Adipocyte (in vitro differentiated cells): ENCODE data around the gene NAPEPLD.
"Not testable (repeated sequence)": the region's sequence is repeated elsewhere in the genome, so short reads cannot be mapped to it uniquely, and the experiment has no call there.

ENCODE experiments used
- DNase-seq: peaks from one replicate; pipeline ENCODE4 v3.0.0-alpha.2; 2015; ENCODE audit warnings: low read depth
- H3K27me3 ChIP-seq: replicated peaks from 2 replicates; pipeline ENCODE4 v1.7.0; 2013; ENCODE audit warnings: mild to moderate bottlenecking, low read length, moderate library complexity; ENCODE audit not compliant: control insufficient read depth, insufficient read depth
- H3K36me3 ChIP-seq: 2 replicates; pipeline ENCODE4 v1.7.0; 2013; ENCODE audit warnings: low read length, mild to moderate bottlenecking, moderate library complexity; ENCODE audit not compliant: control insufficient read depth, insufficient read depth, severe bottlenecking
- H3K4me1 ChIP-seq: 2 replicates; pipeline ENCODE4 v1.7.0; 2013; ENCODE audit warnings: mild to moderate bottlenecking, low read length, moderate library complexity; ENCODE audit not compliant: control insufficient read depth, insufficient read depth
- H3K4me3 ChIP-seq: 2 replicates; pipeline ENCODE4 v1.7.0; 2013; ENCODE audit warnings: mild to moderate bottlenecking, low read length, moderate library complexity
- H3K9ac ChIP-seq: 2 replicates; pipeline ENCODE4 v1.7.0; 2013; ENCODE audit warnings: mild to moderate bottlenecking, low read length, moderate library complexity
- H3K9me3 ChIP-seq: 2 replicates; pipeline ENCODE4 v1.7.0; 2013; ENCODE audit warnings: mild to moderate bottlenecking, low read length, moderate library complexity; ENCODE audit not compliant: control insufficient read depth

NAPEPLD gene

DNA sequence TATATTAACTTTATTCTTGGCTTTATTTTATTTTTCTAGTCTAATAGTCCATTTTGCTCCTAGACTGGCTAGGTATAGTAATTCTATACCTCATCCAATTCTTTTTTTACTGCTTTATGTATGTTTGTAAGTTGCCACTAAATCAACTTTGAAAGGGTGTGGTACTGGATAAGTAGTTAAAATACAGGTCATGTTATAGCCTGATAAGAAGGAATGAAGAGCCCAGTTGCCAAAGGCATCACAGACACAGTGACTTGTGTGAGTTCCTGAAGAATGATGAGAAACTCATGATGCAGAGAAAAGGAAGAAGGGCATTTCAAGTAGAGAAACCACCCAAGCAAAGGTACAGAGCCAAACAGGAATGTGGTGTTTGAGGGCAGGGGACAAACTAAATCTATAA is 27.3 kb downstream of the NAPEPLD start:
- Histone ChIP-seq H3K9me3 (no peaks in the 10 kb centered on the region), H3K9ac (no peak overlapping the region), H3K4me1 (no peaks in the 10 kb centered on the region), H3K27me3 (no peaks in the 10 kb centered on the region), H3K36me3 (peaks cover 12% of the 10 kb centered on the region), H3K4me3 (no peak overlapping the region)
- DNase-seq: no peak

GRCh38 chr7:103120362-103120761 is 28.5 kb downstream of the NAPEPLD start:
- peak; percentile 25 for DNase-seq
- H3K4me3 ChIP-seq: no peak overlapping the region
- peaks cover 12% of the 10 kb centered on the region for H3K36me3 ChIP-seq
- no peak overlapping the region for H3K9ac ChIP-seq
- H3K27me3 ChIP-seq: no peaks in the 10 kb centered on the region
- H3K4me1 ChIP-seq: no peaks in the 10 kb centered on the region
- no peaks in the 10 kb centered on the region for H3K9me3 ChIP-seq

DNA sequence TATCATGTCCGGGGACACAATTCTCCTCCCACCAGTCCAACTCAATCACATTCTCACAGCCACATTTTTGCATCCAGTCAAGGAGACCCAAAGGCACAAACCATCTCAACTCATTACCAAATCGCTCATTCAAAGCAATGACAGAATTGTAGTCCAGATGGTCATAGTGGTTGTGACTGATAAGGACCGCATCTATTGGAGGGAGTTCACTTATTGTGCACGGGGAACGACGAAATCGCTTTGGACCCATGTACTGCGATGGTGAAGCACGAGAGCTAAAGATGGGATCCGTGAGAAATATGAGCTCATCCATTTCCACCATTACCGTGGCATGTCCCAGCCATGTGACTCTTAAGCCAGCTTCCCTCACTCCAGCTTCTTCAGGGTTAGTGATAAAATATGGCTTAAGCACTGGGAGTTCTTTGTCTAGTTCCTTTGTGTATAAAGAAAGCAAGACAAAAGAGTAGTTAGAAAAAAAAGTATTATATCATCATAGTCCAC is 29.1 kb downstream of the NAPEPLD start:
- no peaks in the 10 kb centered on the region for H3K27me3 ChIP-seq
- H3K4me3 ChIP-seq: no peak overlapping the region
- H3K36me3 ChIP-seq: peaks cover 12% of the 10 kb centered on the region
- peaks cover 5% of the 10 kb centered on the region for H3K4me1 ChIP-seq
- no peak overlapping the region for H3K9ac ChIP-seq
- no peak for DNase-seq
- no peaks in the 10 kb centered on the region for H3K9me3 ChIP-seq

- no peaks in the 10 kb centered on the region for H3K27me3 ChIP-seq
- H3K9ac ChIP-seq: no peak overlapping the region
- no peaks in the 10 kb centered on the region for H3K9me3 ChIP-seq
- H3K4me1 ChIP-seq: peaks cover 21% of the 10 kb centered on the region
- H3K36me3 ChIP-seq: peaks cover 10% of the 10 kb centered on the region
- H3K4me3 ChIP-seq: no peak overlapping the region
- no peak for DNase-seq
Observed at GRCh38 chr7:103117465-103117864, 31.4 kb downstream of the NAPEPLD start.

DNA sequence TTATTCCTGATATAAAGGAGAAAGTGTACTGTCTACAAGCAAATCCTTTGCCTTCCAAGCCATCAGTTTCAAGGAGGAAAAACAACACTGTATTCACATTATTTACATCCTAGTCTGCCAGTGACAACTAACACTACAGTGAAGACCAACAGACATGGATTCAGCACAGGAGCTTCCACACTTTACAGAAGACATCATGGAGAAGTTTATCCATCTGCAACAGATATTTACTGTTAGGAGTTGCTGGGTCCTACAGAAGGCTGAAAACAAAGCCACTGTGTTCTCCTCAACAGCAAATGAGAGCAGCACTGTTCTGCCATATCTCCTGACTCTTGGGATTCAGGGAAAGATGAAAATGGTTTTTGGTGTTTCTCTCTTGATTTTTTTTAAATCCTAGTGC is 31.9 kb downstream of the NAPEPLD start:
- DNase-seq: no peak
- Histone ChIP-seq H3K36me3 (peaks cover 5% of the 10 kb centered on the region), H3K9me3 (no peaks in the 10 kb centered on the region), H3K4me1 (peaks cover 21% of the 10 kb centered on the region), H3K4me3 (no peak overlapping the region), H3K27me3 (no peaks in the 10 kb centered on the region), H3K9ac (no peak overlapping the region)

DNA sequence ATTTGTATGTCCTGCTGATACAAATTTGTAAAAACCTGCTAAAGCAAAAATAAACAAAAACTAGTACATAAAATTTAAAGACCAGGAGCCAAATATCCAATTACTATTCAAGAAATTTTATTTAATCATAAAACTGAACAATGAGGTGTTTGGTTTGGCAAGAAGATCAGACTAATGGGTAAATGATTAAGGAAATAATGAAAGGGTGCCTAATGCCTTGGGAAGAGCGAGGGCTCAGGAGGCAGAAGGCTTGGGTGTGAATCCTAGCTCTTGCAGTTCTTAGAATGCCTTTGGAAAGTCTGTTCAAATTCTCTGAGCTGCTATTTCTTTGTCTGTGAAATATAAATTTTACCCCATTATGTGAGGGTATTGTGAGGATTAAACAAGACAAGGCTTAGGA is 32.4 kb downstream of the NAPEPLD start:
- Histone ChIP-seq H3K36me3 (peaks cover 3% of the 10 kb centered on the region), H3K4me3 (no peak overlapping the region), H3K4me1 (peaks cover 21% of the 10 kb centered on the region), H3K9me3 (no peaks in the 10 kb centered on the region), H3K27me3 (no peaks in the 10 kb centered on the region), H3K9ac (no peak overlapping the region)
- no peak for DNase-seq

GRCh38 chr7:103115771-103116170 is 33.1 kb downstream of the NAPEPLD start:
- no peak overlapping the region for H3K9ac ChIP-seq
- H3K9me3 ChIP-seq: no peaks in the 10 kb centered on the region
- H3K36me3 ChIP-seq: no peaks in the 10 kb centered on the region
- no peak for DNase-seq
- peaks cover 21% of the 10 kb centered on the region for H3K4me1 ChIP-seq
- no peak overlapping the region for H3K4me3 ChIP-seq
- H3K27me3 ChIP-seq: no peaks in the 10 kb centered on the region

GRCh38 chr7:103114576-103115008 is 34.3 kb downstream of the NAPEPLD start:
- peaks cover 21% of the 10 kb centered on the region for H3K4me1 ChIP-seq
- H3K9ac ChIP-seq: no peak overlapping the region

DNA sequence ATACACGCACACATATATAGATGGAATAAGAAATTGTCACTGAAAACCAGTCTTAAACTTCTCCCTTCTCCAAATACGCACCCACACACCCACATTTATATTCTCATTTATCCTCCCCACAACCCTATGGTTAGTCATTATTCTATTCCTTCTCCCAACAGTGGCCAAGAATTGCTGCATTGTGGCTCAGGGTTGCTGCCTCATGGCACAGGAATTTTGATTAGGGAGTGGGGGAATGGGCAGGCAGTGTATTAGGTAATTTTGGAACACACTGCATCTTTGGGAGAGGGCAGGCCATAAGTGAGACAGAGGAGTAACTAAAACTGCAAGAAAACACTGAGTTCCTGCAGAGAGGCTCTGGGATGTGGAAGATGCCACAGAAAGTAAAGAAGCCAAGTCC is 35.7 kb downstream of the NAPEPLD start:
- H3K4me1 ChIP-seq: peaks cover 21% of the 10 kb centered on the region
- H3K9me3 ChIP-seq: no peaks in the 10 kb centered on the region
- H3K4me3 ChIP-seq: no peak overlapping the region
- no peak overlapping the region for H3K9ac ChIP-seq
- H3K36me3 ChIP-seq: no peaks in the 10 kb centered on the region
- peak; percentile 81 for DNase-seq
- H3K27me3 ChIP-seq: no peaks in the 10 kb centered on the region

More at GRCh38 chr7:103114576-103115008, 34.3 kb downstream of the NAPEPLD start:
- no peak for DNase-seq
- H3K9me3 ChIP-seq: no peaks in the 10 kb centered on the region
- H3K4me3 ChIP-seq: no peak overlapping the region
- no peaks in the 10 kb centered on the region for H3K36me3 ChIP-seq
- H3K27me3 ChIP-seq: no peaks in the 10 kb centered on the region

GRCh38 chr7:103106703-103107070 is 42.2 kb downstream of the NAPEPLD start:
- peaks cover 28% of the 10 kb centered on the region for H3K36me3 ChIP-seq
- H3K4me3 ChIP-seq, H3K9ac ChIP-seq, H3K4me1 ChIP-seq, H3K9me3 ChIP-seq, H3K27me3 ChIP-seq, DNase-seq: not testable (repeated sequence)

DNA sequence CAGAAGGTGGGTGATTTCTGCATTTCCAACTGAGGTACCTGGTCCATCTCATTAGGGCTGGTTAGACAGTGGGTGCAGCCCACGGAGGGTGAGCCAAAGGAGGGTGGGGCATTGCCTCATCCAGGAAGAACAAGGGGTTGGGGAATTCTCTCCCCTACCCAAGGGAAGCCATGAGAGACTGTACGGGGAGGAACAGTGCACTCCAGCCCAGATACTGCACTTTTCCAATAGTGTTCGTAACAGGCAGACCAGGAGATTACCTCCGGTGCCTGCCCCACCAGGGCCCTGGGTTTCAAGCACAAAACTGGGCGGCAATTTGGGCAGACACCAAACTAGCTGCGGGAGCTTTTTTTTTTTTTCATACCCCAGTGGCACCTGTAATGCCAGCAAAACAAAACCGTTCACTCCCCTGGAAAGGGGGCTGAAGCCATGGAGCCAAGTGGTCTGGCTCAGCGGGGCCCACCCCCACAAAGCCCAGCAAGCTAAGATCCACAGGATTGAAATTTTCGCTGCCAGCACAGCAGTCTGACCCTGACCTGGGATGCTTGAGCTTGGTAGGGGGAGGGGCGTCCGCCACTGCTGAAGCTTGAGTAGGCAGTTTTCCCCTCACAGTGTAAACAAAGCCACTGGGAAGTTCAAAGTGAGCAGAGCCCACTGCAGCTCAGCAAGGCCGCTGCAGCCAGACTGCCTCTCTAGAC is 42.7 kb downstream of the NAPEPLD start:
- Histone ChIP-seq H3K9me3 (no peaks in the 10 kb centered on the region), H3K4me3 (no peak overlapping the region), H3K4me1 (no peaks in the 10 kb centered on the region)

DNA sequence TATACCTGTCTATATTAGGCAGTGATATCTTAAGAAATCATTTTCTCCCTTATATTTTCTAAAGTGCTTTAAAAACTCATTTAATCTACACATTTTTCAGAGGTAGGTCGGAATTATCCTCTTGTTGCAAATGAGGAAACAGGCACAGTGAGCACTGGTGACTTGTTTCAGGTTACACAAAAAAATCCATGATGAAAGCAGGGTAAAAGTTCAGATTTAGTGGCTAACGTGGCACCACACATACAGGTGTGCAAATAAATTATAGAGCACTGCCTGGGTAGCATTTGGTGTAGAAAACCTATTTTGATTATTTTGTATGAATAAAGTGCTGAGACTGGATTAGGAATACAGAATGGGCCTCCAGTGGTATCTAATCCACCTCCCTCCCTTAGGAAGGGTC is 47.4 kb downstream of the NAPEPLD start:
- H3K4me3 ChIP-seq: no peak overlapping the region
- no peaks in the 10 kb centered on the region for H3K9me3 ChIP-seq
- peaks cover 46% of the 10 kb centered on the region for H3K36me3 ChIP-seq
- DNase-seq: no peak
- H3K9ac ChIP-seq: no peak overlapping the region
- no peaks in the 10 kb centered on the region for H3K4me1 ChIP-seq
- H3K27me3 ChIP-seq: no peaks in the 10 kb centered on the region

More for the DNA sequence above, 42.7 kb downstream of the NAPEPLD start:
- H3K36me3 ChIP-seq: peaks cover 29% of the 10 kb centered on the region
- H3K9ac ChIP-seq: no peak overlapping the region
- DNase-seq: no peak
- no peaks in the 10 kb centered on the region for H3K27me3 ChIP-seq
